H9 (cell line): Measurements from ENCODE around the gene NR1H4. TPM values are rescaled to one million over a fixed set of nuclear protein-coding genes. Genes with fewer than 3 reads are reported as not detected.
A peak's percentile ranks its signal among the peaks of the same experiment; 100 is the strongest.

Experiments used
- DNase-seq: peaks from one replicate; pipeline ENCODE4 v3.0.0-alpha.2; 2017
- H2AFZ ChIP-seq: one replicate; pipeline ENCODE4 v1.6.1; 2013; ENCODE audit warnings: mild to moderate bottlenecking, low read length, control low read depth, moderate library complexity
- H2AK5ac ChIP-seq: 2 replicates; pipeline ENCODE4 v1.6.1; 2013; ENCODE audit warnings: low read length, control low read depth, mixed read lengths; ENCODE audit not compliant: insufficient read length
- H2BK120ac ChIP-seq: one replicate; pipeline ENCODE4 v1.6.1; 2013; ENCODE audit warnings: low read depth, mild to moderate bottlenecking, low read length, control low read depth, inconsistent platforms; ENCODE audit not compliant: poor library complexity, severe bottlenecking
- H2BK12ac ChIP-seq: 2 replicates; pipeline ENCODE4 v1.6.1; 2013; ENCODE audit warnings: low read length, control low read depth, mixed read lengths, low read depth; ENCODE audit not compliant: insufficient read length
- H2BK15ac ChIP-seq: 2 replicates; pipeline ENCODE4 v1.6.1; 2013; ENCODE audit warnings: low read depth, low read length, control low read depth
- H2BK20ac ChIP-seq: one replicate; pipeline ENCODE4 v1.6.1; 2013; ENCODE audit warnings: low read depth, mild to moderate bottlenecking, low read length, control low read depth, inconsistent platforms; ENCODE audit not compliant: poor library complexity, severe bottlenecking
- H2BK5ac ChIP-seq: 2 replicates; pipeline ENCODE4 v1.6.1; 2013; ENCODE audit warnings: low read length, control low read depth, mixed read lengths; ENCODE audit not compliant: insufficient read length
- H3K14ac ChIP-seq: 2 replicates; pipeline ENCODE4 v1.6.1; 2013; ENCODE audit warnings: low read length, control low read depth; ENCODE audit not compliant: insufficient read depth
- H3K18ac ChIP-seq: 2 replicates; pipeline ENCODE4 v1.6.1; 2013; ENCODE audit warnings: low read depth, mild to moderate bottlenecking, mixed read lengths, low read length, control low read depth; ENCODE audit not compliant: insufficient read length
- H3K23ac ChIP-seq: 2 replicates; pipeline ENCODE4 v1.6.1; 2013; ENCODE audit warnings: low read length, control low read depth, mixed read lengths, low read depth; ENCODE audit not compliant: insufficient read length
- H3K23me2 ChIP-seq: 2 replicates; pipeline ENCODE4 v1.6.1; 2013; ENCODE audit warnings: low read depth, mild to moderate bottlenecking, mixed read lengths, low read length, control low read depth; ENCODE audit not compliant: insufficient read length, poor library complexity, severe bottlenecking
- H3K27ac ChIP-seq: 2 replicates; pipeline ENCODE4 v1.5.1; 2013; ENCODE audit warnings: low read length, control low read depth, mixed read lengths, low read depth; ENCODE audit not compliant: insufficient read length
- H3K27me3 ChIP-seq: 2 replicates; pipeline ENCODE4 v1.6.1; 2013; ENCODE audit warnings: low read length, control low read depth, inconsistent platforms; ENCODE audit not compliant: insufficient read depth
- H3K4ac ChIP-seq: 2 replicates; pipeline ENCODE4 v1.6.1; 2013; ENCODE audit warnings: low read depth, mild to moderate bottlenecking, control low read depth, inconsistent platforms, low read length, moderate library complexity
- H3K4me1 ChIP-seq: 2 replicates; pipeline ENCODE4 v1.6.1; 2013; ENCODE audit warnings: low read length, control low read depth, inconsistent platforms; ENCODE audit not compliant: insufficient read depth
- H3K4me2 ChIP-seq: 2 replicates; pipeline ENCODE4 v1.6.1; 2013; ENCODE audit warnings: low read length, control low read depth, mixed read lengths; ENCODE audit not compliant: insufficient read length, insufficient read depth
- H3K56ac ChIP-seq: 2 replicates; pipeline ENCODE4 v1.6.1; 2013; ENCODE audit warnings: low read depth, mild to moderate bottlenecking, mixed read lengths, low read length, control low read depth; ENCODE audit not compliant: insufficient read length
- H3K79me1 ChIP-seq: 2 replicates; pipeline ENCODE4 v1.6.1; 2013; ENCODE audit warnings: low read depth, mild to moderate bottlenecking, moderate library complexity, low read length, control low read depth, inconsistent platforms; ENCODE audit not compliant: insufficient read depth, poor library complexity, severe bottlenecking
- H3K79me2 ChIP-seq: 2 replicates; pipeline ENCODE4 v1.6.1; 2013; ENCODE audit warnings: low read length, control low read depth, inconsistent platforms; ENCODE audit not compliant: insufficient read depth
- H3K9ac ChIP-seq: 2 replicates; pipeline ENCODE4 v1.6.1; 2013; ENCODE audit warnings: low read length, control low read depth, mixed read lengths; ENCODE audit not compliant: insufficient read length; ENCODE audit errors: extremely low read depth
- H3K9me3 ChIP-seq: one replicate; pipeline ENCODE4 v1.6.1; 2013; ENCODE audit warnings: low read depth, low read length, inconsistent platforms; ENCODE audit not compliant: control insufficient read depth
- H3T11ph ChIP-seq: one replicate; pipeline ENCODE4 v1.6.1; 2013; ENCODE audit warnings: mild to moderate bottlenecking, low read length, control low read depth, inconsistent platforms
- H4K20me1 ChIP-seq: one replicate; pipeline ENCODE4 v1.6.1; 2013; ENCODE audit not compliant: control insufficient read depth, insufficient read length, insufficient read depth
- H4K5ac ChIP-seq: 2 replicates; pipeline ENCODE4 v1.6.1; 2013; ENCODE audit warnings: low read depth, mild to moderate bottlenecking, mixed read lengths, low read length, control low read depth; ENCODE audit not compliant: insufficient read length
- H4K8ac ChIP-seq: replicated peaks from 2 replicates; pipeline ENCODE4 v1.6.1; 2013; ENCODE audit warnings: low read length, control low read depth, mixed read lengths, low read depth; ENCODE audit not compliant: insufficient read length
- H4K91ac ChIP-seq: 2 replicates; pipeline ENCODE4 v1.6.1; 2013; ENCODE audit warnings: low read depth, mild to moderate bottlenecking, moderate library complexity, mixed read lengths, low read length, control low read depth; ENCODE audit not compliant: insufficient read length
- H3K27ac Mint-ChIP-seq, 3 experiments: 2 replicates in 2 of 3; 3 replicates in 1 of 3; pipeline ENCODE4 v1.8.0; 2020 to 2021; ENCODE audit warnings: mixed read lengths in 3 of 3, mild to moderate bottlenecking in 1 of 3, moderate library complexity in 1 of 3
- H3K27me3 Mint-ChIP-seq: 2 replicates; pipeline ENCODE4 v1.8.0; 2021; ENCODE audit warnings: low read depth, mild to moderate bottlenecking, moderate library complexity, mixed read lengths
- H3K36me3 Mint-ChIP-seq, 3 experiments: 2 replicates in 2 of 3; 3 replicates in 1 of 3; pipeline ENCODE4 v1.8.0; 2020 to 2021; ENCODE audit warnings: low read depth in 3 of 3, mixed read lengths in 3 of 3; ENCODE audit not compliant: insufficient read depth in 1 of 3
- H3K4me1 Mint-ChIP-seq, 2 experiments: 2 replicates each; pipeline ENCODE4 v1.8.0; 2020; ENCODE audit warnings: mixed read lengths in 2 of 2
- H3K4me3 Mint-ChIP-seq, 2 experiments: 2 replicates in 1 of 2; 3 replicates in 1 of 2; pipeline ENCODE4 v1.8.0; 2020 to 2021; ENCODE audit warnings: mild to moderate bottlenecking in 2 of 2, mixed read lengths in 2 of 2, moderate library complexity in 1 of 2
- H3K9me3 Mint-ChIP-seq, 2 experiments: 2 replicates in 1 of 2; 3 replicates in 1 of 2; pipeline ENCODE4 v1.8.0; 2020; ENCODE audit warnings: mild to moderate bottlenecking in 2 of 2, mixed read lengths in 2 of 2, moderate library complexity in 1 of 2
- WGBS: extraction: QIAGEN DNeasy Blood & Tissue Kit; methylation state at CpG from one replicate; pipeline ENCODE4 v1.1.7; 2013; ENCODE audit warnings: missing lambda C conversion rate, low lambda C conversion rate, mixed read lengths; ENCODE audit not compliant: insufficient read length; ENCODE audit errors: extremely low coverage; 5-methylcytosine and 5-hydroxymethylcytosine counted together
- total RNA-seq: library from RNA; stranded (reverse); gene quantifications from 2 replicates; pipeline ENCODE4 v1.2.1, GENCODE V29; 2021
- TF ChIP-seq, protein P1 (sequence below): fragments of 200-600 bp; sonication (generic); conservative IDR thresholded peaks from 3 replicates; pipeline ENCODE4 v1.8.0; 2021; ENCODE audit warnings: antibody characterized with exemption, mild to moderate bottlenecking

The NR1H4 gene
- total RNA-seq, 1 experiment from 2014 or later, result not detected

DNA sequence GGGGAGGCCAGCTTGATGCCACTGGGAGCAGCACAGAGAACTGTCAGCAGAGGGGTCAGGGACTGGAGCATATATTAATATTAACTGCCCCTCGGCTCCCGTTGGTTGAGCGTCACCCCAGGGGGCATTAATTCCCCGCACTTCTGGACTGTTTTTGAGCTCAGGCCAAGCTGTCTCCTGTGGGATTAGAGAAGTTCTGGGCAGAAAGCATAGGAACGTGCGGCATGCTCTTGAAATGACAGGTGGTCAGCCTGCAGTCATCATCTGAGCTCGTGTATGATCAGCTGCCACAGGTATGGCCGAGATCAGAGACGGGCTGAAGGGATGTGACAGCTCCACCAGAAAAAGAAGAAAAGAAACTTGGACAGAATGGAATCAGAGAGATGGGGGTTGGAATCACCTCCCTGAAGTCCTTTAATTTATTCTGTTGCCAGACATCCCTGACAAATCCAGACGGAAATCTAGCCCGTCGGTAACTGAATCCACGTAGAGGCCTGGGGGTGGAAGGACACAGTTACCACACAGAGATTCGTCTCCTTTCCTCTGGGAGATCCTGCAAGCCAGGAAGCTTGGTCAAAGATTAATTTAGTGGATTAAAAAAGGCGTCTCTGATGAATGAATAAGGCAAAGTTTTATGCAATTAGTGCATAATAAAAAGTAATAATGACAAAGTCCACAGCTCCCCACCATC lies 23.6 kb downstream of the NR1H4 start:
- WGBS, result no CpG with 5 or more reads among the region's 15 CpGs
- Histone ChIP-seq H4K8ac (no peak overlapping the region), H3K79me1 (no peaks in the 10 kb centered on the region)

More for the DNA sequence above, 23.6 kb downstream of the NR1H4 start:
- Histone ChIP-seq H3K27ac (no peak overlapping the region), H4K5ac (no peak overlapping the region), H4K20me1 (no peaks in the 10 kb centered on the region), H2BK12ac (no peak overlapping the region), H3K18ac (no peak overlapping the region), H2AK5ac (no peak overlapping the region), H4K91ac (no peak overlapping the region), H2BK120ac (no peak overlapping the region), H3K56ac (no peak overlapping the region), H3K27me3 (no peaks in the 10 kb centered on the region), H2BK20ac (no peak overlapping the region), H3K4me2 (no peak overlapping the region), H2AFZ (no peak overlapping the region), H3K79me2 (no peaks in the 10 kb centered on the region), H2BK5ac (no peak overlapping the region), H3K14ac (no peak overlapping the region), H3K4me1 (peaks cover 2% of the 10 kb centered on the region; the same call in 1 of the 2 replicates), H2BK15ac (no peak overlapping the region), H3K9me3 (no peaks in the 10 kb centered on the region), H3T11ph (no peak overlapping the region), H3K4ac (no peak overlapping the region), H3K9ac (no peak overlapping the region), H3K23me2 (no peaks in the 10 kb centered on the region), H3K23ac (no peak overlapping the region)
- TF ChIP-seq, protein P1, sequence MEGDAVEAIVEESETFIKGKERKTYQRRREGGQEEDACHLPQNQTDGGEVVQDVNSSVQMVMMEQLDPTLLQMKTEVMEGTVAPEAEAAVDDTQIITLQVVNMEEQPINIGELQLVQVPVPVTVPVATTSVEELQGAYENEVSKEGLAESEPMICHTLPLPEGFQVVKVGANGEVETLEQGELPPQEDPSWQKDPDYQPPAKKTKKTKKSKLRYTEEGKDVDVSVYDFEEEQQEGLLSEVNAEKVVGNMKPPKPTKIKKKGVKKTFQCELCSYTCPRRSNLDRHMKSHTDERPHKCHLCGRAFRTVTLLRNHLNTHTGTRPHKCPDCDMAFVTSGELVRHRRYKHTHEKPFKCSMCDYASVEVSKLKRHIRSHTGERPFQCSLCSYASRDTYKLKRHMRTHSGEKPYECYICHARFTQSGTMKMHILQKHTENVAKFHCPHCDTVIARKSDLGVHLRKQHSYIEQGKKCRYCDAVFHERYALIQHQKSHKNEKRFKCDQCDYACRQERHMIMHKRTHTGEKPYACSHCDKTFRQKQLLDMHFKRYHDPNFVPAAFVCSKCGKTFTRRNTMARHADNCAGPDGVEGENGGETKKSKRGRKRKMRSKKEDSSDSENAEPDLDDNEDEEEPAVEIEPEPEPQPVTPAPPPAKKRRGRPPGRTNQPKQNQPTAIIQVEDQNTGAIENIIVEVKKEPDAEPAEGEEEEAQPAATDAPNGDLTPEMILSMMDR, result no peak
- peaks cover 3% of the 10 kb centered on the region in 2 experiments; a peak in 1 of 4 replicates for H3K4me1 Mint-ChIP-seq
- H3K9me3 Mint-ChIP-seq, result no peaks in the 10 kb centered on the region
- DNase-seq, result no peak
- no peaks in the 10 kb centered on the region for H3K27me3 Mint-ChIP-seq
- H3K27ac Mint-ChIP-seq, result peak overlapping the region in 2 of 3 experiments; percentile 6 to 85; a peak in 3 of 7 replicates
- no peak overlapping the region for H3K4me3 Mint-ChIP-seq
- no peaks in the 10 kb centered on the region for H3K36me3 Mint-ChIP-seq
